Fibroblast of the aortic adventitia (primary cell): ENCODE measurements around the gene CERS6. TPM values are rescaled to one million over a fixed set of nuclear protein-coding genes. Genes with fewer than 3 reads are reported as not detected.

Source experiments
- DNase-seq: peaks from one replicate; pipeline ENCODE4 v3.0.0-alpha.2; 2010; ENCODE audit warnings: low read depth
- H3K4me3 ChIP-seq: 2 replicates; pipeline ENCODE4 v1.5.1; 2011; ENCODE audit warnings: low read depth, mild to moderate bottlenecking, control low read depth, low read length, moderate library complexity
- CTCF ChIP-seq: IDR thresholded peaks from 2 replicates; pipeline ENCODE4 v1.5.1; 2011; ENCODE audit warnings: mild to moderate bottlenecking, low read length, control low read depth, inconsistent platforms; ENCODE audit not compliant: insufficient read depth
- total RNA-seq: library from RNA; depleted of rRNA; stranded (reverse); fragments of >200 nt; gene quantifications from 2 replicates; pipeline ENCODE4 v1.2.3, GENCODE V29; 2012; ENCODE audit warnings: low replicate concordance

Gene CERS6
- total RNA-seq, 1 donor = 14.2 TPM

GRCh38 chr2:168793596-168793995, 337.5 kb downstream of the CERS6 start:
- no peak for TF ChIP-seq CTCF
- no peak overlapping the region for H3K4me3 ChIP-seq
- no peak for DNase-seq

- no peak for DNase-seq
- no peak for TF ChIP-seq CTCF
- H3K4me3 ChIP-seq = no peak overlapping the region
Measured at GRCh38 chr2:168794968-168795367, 338.9 kb downstream of the CERS6 start.

GRCh38 chr2:168796090-168796577, 340.1 kb downstream of the CERS6 start:
- no peak overlapping the region for H3K4me3 ChIP-seq
- TF ChIP-seq CTCF = no peak
- no peak for DNase-seq

GRCh38 chr2:168796583-168797285, 340.7 kb downstream of the CERS6 start:
- TF ChIP-seq CTCF = no peak
- no peak for DNase-seq
- no peak overlapping the region for H3K4me3 ChIP-seq

- no peak for TF ChIP-seq CTCF
- no peak overlapping the region for H3K4me3 ChIP-seq
- no peak for DNase-seq
Measured at GRCh38 chr2:168797286-168797655, 341.2 kb downstream of the CERS6 start.

- H3K4me3 ChIP-seq = no peak overlapping the region
- TF ChIP-seq CTCF = no peak
- no peak for DNase-seq
Measured at GRCh38 chr2:168798076-168798887, 342.2 kb downstream of the CERS6 start.
